H9 (cell line): ENCODE measurements around the gene NAGLU. TPM values are rescaled to one million over a fixed set of nuclear protein-coding genes. Genes with fewer than 3 reads are reported as not detected.

Experiments
- DNase-seq: peaks from one replicate; pipeline ENCODE4 v3.0.0-alpha.2; 2017
- H2AFZ ChIP-seq: one replicate; pipeline ENCODE4 v1.6.1; 2013; ENCODE audit warnings: mild to moderate bottlenecking, low read length, control low read depth, moderate library complexity
- H2AK5ac ChIP-seq: 2 replicates; pipeline ENCODE4 v1.6.1; 2013; ENCODE audit warnings: low read length, control low read depth, mixed read lengths; ENCODE audit not compliant: insufficient read length
- H2BK120ac ChIP-seq: one replicate; pipeline ENCODE4 v1.6.1; 2013; ENCODE audit warnings: low read depth, mild to moderate bottlenecking, low read length, control low read depth, inconsistent platforms; ENCODE audit not compliant: poor library complexity, severe bottlenecking
- H2BK12ac ChIP-seq: 2 replicates; pipeline ENCODE4 v1.6.1; 2013; ENCODE audit warnings: low read length, control low read depth, mixed read lengths, low read depth; ENCODE audit not compliant: insufficient read length
- H2BK15ac ChIP-seq: 2 replicates; pipeline ENCODE4 v1.6.1; 2013; ENCODE audit warnings: low read depth, low read length, control low read depth
- H2BK20ac ChIP-seq: one replicate; pipeline ENCODE4 v1.6.1; 2013; ENCODE audit warnings: low read depth, mild to moderate bottlenecking, low read length, control low read depth, inconsistent platforms; ENCODE audit not compliant: poor library complexity, severe bottlenecking
- H2BK5ac ChIP-seq: 2 replicates; pipeline ENCODE4 v1.6.1; 2013; ENCODE audit warnings: low read length, control low read depth, mixed read lengths; ENCODE audit not compliant: insufficient read length
- H3K14ac ChIP-seq: 2 replicates; pipeline ENCODE4 v1.6.1; 2013; ENCODE audit warnings: low read length, control low read depth; ENCODE audit not compliant: insufficient read depth
- H3K18ac ChIP-seq: 2 replicates; pipeline ENCODE4 v1.6.1; 2013; ENCODE audit warnings: low read depth, mild to moderate bottlenecking, mixed read lengths, low read length, control low read depth; ENCODE audit not compliant: insufficient read length
- H3K23ac ChIP-seq: 2 replicates; pipeline ENCODE4 v1.6.1; 2013; ENCODE audit warnings: low read length, control low read depth, mixed read lengths, low read depth; ENCODE audit not compliant: insufficient read length
- H3K23me2 ChIP-seq: 2 replicates; pipeline ENCODE4 v1.6.1; 2013; ENCODE audit warnings: low read depth, mild to moderate bottlenecking, mixed read lengths, low read length, control low read depth; ENCODE audit not compliant: insufficient read length, poor library complexity, severe bottlenecking
- H3K27ac ChIP-seq: 2 replicates; pipeline ENCODE4 v1.5.1; 2013; ENCODE audit warnings: low read length, control low read depth, mixed read lengths, low read depth; ENCODE audit not compliant: insufficient read length
- H3K27me3 ChIP-seq: 2 replicates; pipeline ENCODE4 v1.6.1; 2013; ENCODE audit warnings: low read length, control low read depth, inconsistent platforms; ENCODE audit not compliant: insufficient read depth
- H3K4ac ChIP-seq: 2 replicates; pipeline ENCODE4 v1.6.1; 2013; ENCODE audit warnings: low read depth, mild to moderate bottlenecking, control low read depth, inconsistent platforms, low read length, moderate library complexity
- H3K4me1 ChIP-seq: 2 replicates; pipeline ENCODE4 v1.6.1; 2013; ENCODE audit warnings: low read length, control low read depth, inconsistent platforms; ENCODE audit not compliant: insufficient read depth
- H3K4me2 ChIP-seq: 2 replicates; pipeline ENCODE4 v1.6.1; 2013; ENCODE audit warnings: low read length, control low read depth, mixed read lengths; ENCODE audit not compliant: insufficient read length, insufficient read depth
- H3K56ac ChIP-seq: 2 replicates; pipeline ENCODE4 v1.6.1; 2013; ENCODE audit warnings: low read depth, mild to moderate bottlenecking, mixed read lengths, low read length, control low read depth; ENCODE audit not compliant: insufficient read length
- H3K79me1 ChIP-seq: 2 replicates; pipeline ENCODE4 v1.6.1; 2013; ENCODE audit warnings: low read depth, mild to moderate bottlenecking, moderate library complexity, low read length, control low read depth, inconsistent platforms; ENCODE audit not compliant: insufficient read depth, poor library complexity, severe bottlenecking
- H3K79me2 ChIP-seq: 2 replicates; pipeline ENCODE4 v1.6.1; 2013; ENCODE audit warnings: low read length, control low read depth, inconsistent platforms; ENCODE audit not compliant: insufficient read depth
- H3K9ac ChIP-seq: 2 replicates; pipeline ENCODE4 v1.6.1; 2013; ENCODE audit warnings: low read length, control low read depth, mixed read lengths; ENCODE audit not compliant: insufficient read length; ENCODE audit errors: extremely low read depth
- H3K9me3 ChIP-seq: one replicate; pipeline ENCODE4 v1.6.1; 2013; ENCODE audit warnings: low read depth, low read length, inconsistent platforms; ENCODE audit not compliant: control insufficient read depth
- H3T11ph ChIP-seq: one replicate; pipeline ENCODE4 v1.6.1; 2013; ENCODE audit warnings: mild to moderate bottlenecking, low read length, control low read depth, inconsistent platforms
- H4K20me1 ChIP-seq: one replicate; pipeline ENCODE4 v1.6.1; 2013; ENCODE audit not compliant: control insufficient read depth, insufficient read length, insufficient read depth
- H4K5ac ChIP-seq: 2 replicates; pipeline ENCODE4 v1.6.1; 2013; ENCODE audit warnings: low read depth, mild to moderate bottlenecking, mixed read lengths, low read length, control low read depth; ENCODE audit not compliant: insufficient read length
- H4K8ac ChIP-seq: replicated peaks from 2 replicates; pipeline ENCODE4 v1.6.1; 2013; ENCODE audit warnings: low read length, control low read depth, mixed read lengths, low read depth; ENCODE audit not compliant: insufficient read length
- H4K91ac ChIP-seq: 2 replicates; pipeline ENCODE4 v1.6.1; 2013; ENCODE audit warnings: low read depth, mild to moderate bottlenecking, moderate library complexity, mixed read lengths, low read length, control low read depth; ENCODE audit not compliant: insufficient read length
- H3K27ac Mint-ChIP-seq, 3 experiments: 2 replicates in 2 of 3; 3 replicates in 1 of 3; pipeline ENCODE4 v1.8.0; 2020 to 2021; ENCODE audit warnings: mixed read lengths in 3 of 3, mild to moderate bottlenecking in 1 of 3, moderate library complexity in 1 of 3
- H3K27me3 Mint-ChIP-seq: 2 replicates; pipeline ENCODE4 v1.8.0; 2021; ENCODE audit warnings: low read depth, mild to moderate bottlenecking, moderate library complexity, mixed read lengths
- H3K36me3 Mint-ChIP-seq, 3 experiments: 2 replicates in 2 of 3; 3 replicates in 1 of 3; pipeline ENCODE4 v1.8.0; 2020 to 2021; ENCODE audit warnings: low read depth in 3 of 3, mixed read lengths in 3 of 3; ENCODE audit not compliant: insufficient read depth in 1 of 3
- H3K4me1 Mint-ChIP-seq, 2 experiments: 2 replicates each; pipeline ENCODE4 v1.8.0; 2020; ENCODE audit warnings: mixed read lengths in 2 of 2
- H3K4me3 Mint-ChIP-seq, 2 experiments: 2 replicates in 1 of 2; 3 replicates in 1 of 2; pipeline ENCODE4 v1.8.0; 2020 to 2021; ENCODE audit warnings: mild to moderate bottlenecking in 2 of 2, mixed read lengths in 2 of 2, moderate library complexity in 1 of 2
- H3K9me3 Mint-ChIP-seq, 2 experiments: 2 replicates in 1 of 2; 3 replicates in 1 of 2; pipeline ENCODE4 v1.8.0; 2020; ENCODE audit warnings: mild to moderate bottlenecking in 2 of 2, mixed read lengths in 2 of 2, moderate library complexity in 1 of 2
- CTCF ChIP-seq: fragments of 200-600 bp; sonication (generic); conservative IDR thresholded peaks from 3 replicates; pipeline ENCODE4 v1.8.0; 2021; ENCODE audit warnings: antibody characterized with exemption, mild to moderate bottlenecking
- WGBS: extraction: QIAGEN DNeasy Blood & Tissue Kit; methylation state at CpG from one replicate; pipeline ENCODE4 v1.1.7; 2013; ENCODE audit warnings: missing lambda C conversion rate, low lambda C conversion rate, mixed read lengths; ENCODE audit not compliant: insufficient read length; ENCODE audit errors: extremely low coverage; 5-methylcytosine and 5-hydroxymethylcytosine counted together
- total RNA-seq: library from RNA; stranded (reverse); gene quantifications from 2 replicates; pipeline ENCODE4 v1.2.1, GENCODE V29; 2021

The NAGLU gene
- total RNA-seq, 1 experiment from 2014 or later: 23.5 TPM

- Histone ChIP-seq H2BK120ac (no peak overlapping the region), H3K23me2 (peaks cover 5% of the 10 kb centered on the region), H3T11ph (no peak overlapping the region), H3K79me2 (no peaks in the 10 kb centered on the region), H2BK15ac (no peak overlapping the region), H2AFZ (no peak overlapping the region), H3K79me1 (no peaks in the 10 kb centered on the region), H3K14ac (no peak overlapping the region), H3K56ac (no peak overlapping the region), H2BK12ac (peak overlapping the region; percentile 94), H3K27me3 (no peaks in the 10 kb centered on the region), H3K18ac (no peak overlapping the region), H3K23ac (no peak overlapping the region), H2AK5ac (no peak overlapping the region), H2BK20ac (no peak overlapping the region), H2BK5ac (no peak overlapping the region), H4K5ac (no peak overlapping the region), H3K27ac (no peak overlapping the region), H3K9ac (no peak overlapping the region), H3K4me2 (no peak overlapping the region), H4K8ac (no peak overlapping the region), H4K20me1 (no peaks in the 10 kb centered on the region), H4K91ac (no peak overlapping the region), H3K9me3 (no peaks in the 10 kb centered on the region), H3K4ac (no peak overlapping the region), H3K4me1 (no peaks in the 10 kb centered on the region; the same call in 1 of the 2 replicates)
- DNase-seq: no peak
- Mint-ChIP-seq H3K36me3 (peaks cover 0 to 27% (median 19%) of the 10 kb centered on the region in 3 experiments; a peak in 6 of 7 replicates), H3K9me3 (no peaks in the 10 kb centered on the region), H3K27me3 (peaks cover 13% of the 10 kb centered on the region), H3K4me3 (peak overlapping the region; percentile 28 to 40; a peak in 3 of 5 replicates), H3K4me1 (peaks cover 11 to 19% of the 10 kb centered on the region in 2 experiments), H3K27ac (peak overlapping the region in 2 of 3 experiments; percentile 15 to 49; a peak in 1 of 7 replicates)
- no CpG with 5 or more reads among the region's 5 CpGs for WGBS
- TF ChIP-seq CTCF: no peak
These were observed 1.9 kb downstream of the NAGLU start for GRCh38 chr17:42537826-42538451.
